Measurements from ENCODE around the gene BAIAP2L2.
A peak's percentile ranks its signal among the peaks of the same experiment; 100 is the strongest.
"Not testable (repeated sequence)": the region's sequence is repeated elsewhere in the genome, so short reads cannot be mapped to it uniquely, and the experiment has no call there.

BAIAP2L2 gene

GRCh38 chr22:38126928-38127668 is 16.6 kb upstream of the BAIAP2L2 start:
- no peak for DNase-seq (ENCODE audit: low spot score)

GRCh38 chr22:38125751-38126201 is 15.3 kb upstream of the BAIAP2L2 start:
- DNase-seq (ENCODE audit: low spot score), result no peak

GRCh38 chr22:38125038-38125610 is 14.6 kb upstream of the BAIAP2L2 start:
- DNase-seq (ENCODE audit: low spot score), result no peak

- no peak for DNase-seq (ENCODE audit: low spot score)
Observed at GRCh38 chr22:38124236-38124974, 13.9 kb upstream of the BAIAP2L2 start.

- DNase-seq (ENCODE audit: low spot score), result no peak
Observed at GRCh38 chr22:38122616-38123015, 12.1 kb upstream of the BAIAP2L2 start.

GRCh38 chr22:38120359-38121110 is 10.1 kb upstream of the BAIAP2L2 start:
- DNase-seq (ENCODE audit: low spot score), result no peak

- not testable (repeated sequence) for DNase-seq (ENCODE audit: low spot score)
Observed at GRCh38 chr22:38118747-38119146, 8.3 kb upstream of the BAIAP2L2 start.

GRCh38 chr22:38118182-38118581 is 7.7 kb upstream of the BAIAP2L2 start:
- no peak for DNase-seq (ENCODE audit: low spot score)

GRCh38 chr22:38117556-38117955 is 7.1 kb upstream of the BAIAP2L2 start:
- not testable (repeated sequence) for DNase-seq (ENCODE audit: low spot score)

- no peak for DNase-seq (ENCODE audit: low spot score)
Observed at GRCh38 chr22:38115423-38116205, 5.1 kb upstream of the BAIAP2L2 start.

GRCh38 chr22:38114484-38115398 is 4.3 kb upstream of the BAIAP2L2 start:
- DNase-seq (ENCODE audit: low spot score), result peak; percentile 90

GRCh38 chr22:38112381-38112780 is 1.9 kb upstream of the BAIAP2L2 start:
- no peak for DNase-seq (ENCODE audit: low spot score)

GRCh38 chr22:38111925-38112355 is 1.5 kb upstream of the BAIAP2L2 start:
- DNase-seq (ENCODE audit: low spot score), result no peak

- no peak for DNase-seq (ENCODE audit: low spot score)
Observed at GRCh38 chr22:38110863-38111852, 674 bp upstream of the BAIAP2L2 start.

GRCh38 chr22:38109371-38110001 is 998 bp downstream of the BAIAP2L2 start:
- no peak for DNase-seq (ENCODE audit: low spot score)

GRCh38 chr22:38108561-38109319 is 1.7 kb downstream of the BAIAP2L2 start:
- DNase-seq (ENCODE audit: low spot score), result no peak

- no peak for DNase-seq (ENCODE audit: low spot score)
Observed at GRCh38 chr22:38107692-38108515, 2.6 kb downstream of the BAIAP2L2 start.
